Measurements from ENCODE around the gene EML4.

EML4 gene

GRCh38 chr2:42135381-42136312 is 33.5 kb upstream of the EML4 start:
- DNase-seq (ENCODE audit: low spot score) = no peak
- TF ChIP-seq CTCF (IDR thresholded peaks at IDR 0.05; ENCODE audit: extremely low read depth, missing control alignments) = no peak

GRCh38 chr2:42136782-42137124 is 32.4 kb upstream of the EML4 start:
- DNase-seq (ENCODE audit: low spot score) = no peak
- no peak for TF ChIP-seq CTCF (IDR thresholded peaks at IDR 0.05; ENCODE audit: extremely low read depth, missing control alignments)

GRCh38 chr2:42137125-42137841 is 31.9 kb upstream of the EML4 start:
- no peak for DNase-seq (ENCODE audit: low spot score)
- TF ChIP-seq CTCF (IDR thresholded peaks at IDR 0.05; ENCODE audit: extremely low read depth, missing control alignments) = no peak

- DNase-seq (ENCODE audit: low spot score) = no peak
- no peak for TF ChIP-seq CTCF (IDR thresholded peaks at IDR 0.05; ENCODE audit: extremely low read depth, missing control alignments)
These were observed 30.8 kb upstream of the EML4 start for GRCh38 chr2:42138163-42139015.

- DNase-seq (ENCODE audit: low spot score) = no peak
- no peak for TF ChIP-seq CTCF (IDR thresholded peaks at IDR 0.05; ENCODE audit: extremely low read depth, missing control alignments)
These were observed 30.1 kb upstream of the EML4 start for GRCh38 chr2:42139101-42139500.

- TF ChIP-seq CTCF (IDR thresholded peaks at IDR 0.05; ENCODE audit: extremely low read depth, missing control alignments) = no peak
- no peak for DNase-seq (ENCODE audit: low spot score)
These were observed 28.7 kb upstream of the EML4 start for GRCh38 chr2:42140496-42140895.

All from GM20000 (cell line).